ENCODE results near the gene INPP5E. TPM values are rescaled to one million over a fixed set of nuclear protein-coding genes. Genes with fewer than 3 reads are reported as not detected.

Gene INPP5E
- total RNA-seq, 2 experiments from 2014 or later, result 20.2 to 21.3 TPM

- H3K4me3 ChIP-seq (ENCODE audit: low read depth, low read length, poor library complexity, severe bottlenecking), result no peak overlapping the region
- intact Hi-C loops (cut with micrococcal nuclease; ENCODE audit: unreplicated experiment), result no loop called here
- H4K20me1 ChIP-seq (ENCODE audit: insufficient read depth, low read length), result peaks cover 8% of the 10 kb centered on the region
- ChIA-PET POLR2A (no interaction called here), CTCF (ENCODE audit: unreplicated experiment) (no interaction called here)
- no peaks in the 10 kb centered on the region for H3K9me3 ChIP-seq (ENCODE audit: low read length)
- no TSS peak for BruUV-seq (replicated peaks)
- no peak overlapping the region for H2AFZ ChIP-seq (ENCODE audit: low read length)
- no peak overlapping the region for H3K4me2 ChIP-seq (ENCODE audit: low read length)
- TF ChIP-seq CTCF (conservative IDR thresholded peaks at IDR 0.05; ENCODE audit: low read length) (no peak), EZH2phosphoT487 (IDR thresholded peaks at IDR 0.05; ENCODE audit: borderline replicate concordance, low read depth, low read length) (no peak)
- peaks cover 18% of the 10 kb centered on the region for H3K4me1 ChIP-seq (ENCODE audit: insufficient read depth, low read length, poor library complexity, severe bottlenecking)
- peaks cover 25% of the 10 kb centered on the region; the same call in 1 of the 2 replicates for H3K79me2 ChIP-seq (ENCODE audit: insufficient read depth, low read depth, low read length)
- no peak for DNase-seq (ENCODE audit: low spot score)
- no peaks in the 10 kb centered on the region for H3K9me2 ChIP-seq (ENCODE audit: insufficient read depth, low read length)
- no peak overlapping the region for H3K27ac ChIP-seq (ENCODE audit: low read depth, low read length, poor library complexity, severe bottlenecking)
- H3K36me3 ChIP-seq (ENCODE audit: insufficient read depth, low read length), result peaks cover 32% of the 10 kb centered on the region
Measured at GRCh38 chr9:136434580-136435169, 5.0 kb downstream of the INPP5E start.

DNA sequence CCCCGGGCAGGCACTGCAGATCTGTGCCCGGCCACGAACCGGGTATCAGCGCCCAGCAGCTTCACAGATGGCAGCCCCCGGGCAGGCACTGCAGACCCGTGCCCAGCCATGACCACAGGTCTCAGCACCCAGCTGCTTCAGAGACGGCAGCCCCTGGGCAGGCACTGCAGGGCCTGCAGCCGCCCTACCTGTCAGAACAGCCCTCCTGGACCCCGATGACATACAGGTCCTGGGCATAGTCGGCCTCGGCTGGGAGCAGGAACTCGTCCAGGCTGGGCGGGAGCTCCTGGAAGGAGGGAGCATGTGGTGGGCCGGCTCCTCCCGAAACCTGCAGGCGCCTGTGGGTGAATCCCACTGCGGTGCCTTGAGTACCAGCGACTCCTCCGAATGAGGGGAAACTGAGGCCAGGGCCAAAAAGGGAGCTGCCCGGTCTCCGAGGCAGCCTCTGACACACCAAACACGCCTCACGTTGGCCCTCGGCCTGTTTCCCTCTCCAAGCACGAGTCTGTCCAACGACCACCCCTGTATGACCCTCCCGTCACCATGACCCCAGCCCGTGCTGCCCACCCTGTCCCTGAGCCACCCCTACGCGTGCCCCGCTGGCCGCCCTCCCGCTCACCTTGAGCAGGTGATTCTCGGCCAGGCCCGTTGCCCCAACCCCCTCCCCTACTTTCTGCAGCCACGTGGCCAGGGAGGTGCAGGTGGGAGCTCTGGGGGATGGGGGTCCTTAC lies 5.6 kb downstream of the INPP5E start:
- no peak overlapping the region for H3K4me3 ChIP-seq (ENCODE audit: low read depth, low read length, poor library complexity, severe bottlenecking)
- H3K79me2 ChIP-seq (ENCODE audit: insufficient read depth, low read depth, low read length), result peaks cover 25% of the 10 kb centered on the region; the same call in 1 of the 2 replicates
- TF ChIP-seq EZH2phosphoT487 (IDR thresholded peaks at IDR 0.05; ENCODE audit: borderline replicate concordance, low read depth, low read length) (no peak), CTCF (conservative IDR thresholded peaks at IDR 0.05; ENCODE audit: low read length) (no peak)
- H3K36me3 ChIP-seq (ENCODE audit: insufficient read depth, low read length), result peaks cover 39% of the 10 kb centered on the region
- no peak for DNase-seq (ENCODE audit: low spot score)
- peaks cover 18% of the 10 kb centered on the region for H3K4me1 ChIP-seq (ENCODE audit: insufficient read depth, low read length, poor library complexity, severe bottlenecking)
- POLR2A ChIA-PET, result no interaction called here
- H3K9me2 ChIP-seq (ENCODE audit: insufficient read depth, low read length), result no peaks in the 10 kb centered on the region
- no peaks in the 10 kb centered on the region for H3K9me3 ChIP-seq (ENCODE audit: low read length)
- no peak overlapping the region for H3K4me2 ChIP-seq (ENCODE audit: low read length)
- CTCF ChIA-PET (ENCODE audit: unreplicated experiment), result no interaction called here
- intact Hi-C loops (cut with micrococcal nuclease; ENCODE audit: unreplicated experiment), result no loop called here
- no peak overlapping the region for H3K27ac ChIP-seq (ENCODE audit: low read depth, low read length, poor library complexity, severe bottlenecking)
- no peak overlapping the region for H2AFZ ChIP-seq (ENCODE audit: low read length)
- no TSS peak for BruUV-seq (replicated peaks)
- H4K20me1 ChIP-seq (ENCODE audit: insufficient read depth, low read length), result peaks cover 8% of the 10 kb centered on the region

All from OCI-LY7 (cell line).